Panc1 (cell line): Measurements from ENCODE around the gene KAT2A. TPM values are rescaled to one million over a fixed set of nuclear protein-coding genes. Genes with fewer than 3 reads are reported as not detected.

Source experiments
- ATAC-seq: fragments of 200-7000 bp; cut with Tn5 transposase; 2 replicates; pipeline ENCODE4 v1.9.1; 2020; ENCODE audit warnings: mild to moderate bottlenecking, moderate library complexity
- BruUV-seq: library from RNA; stranded (reverse); fragments of 400-500 nt; replicated peaks from 2 replicates; lab custom pipeline; 2021; lab: Mats Ljungman, UMichigan
- CTCF ChIA-PET: fragments of 300-600 bp; sonication (Branson Sonifier 250); formaldehyde crosslinking; loops from one replicate; lab custom pipeline; 2022; ENCODE audit warnings: antibody characterized with exemption; lab: Charles Lee
- POLR2A ChIA-PET: fragments of 300-600 bp; sonication (Branson Sonifier 250); formaldehyde crosslinking; loops from one replicate; lab custom pipeline; 2022; ENCODE audit warnings: antibody characterized with exemption; lab: Charles Lee
- DNase-seq: peaks from one replicate; pipeline ENCODE4 v3.0.0-alpha.2; 2010; ENCODE audit warnings: low read depth, low spot score
- H3K27ac ChIP-seq: 2 replicates; pipeline ENCODE4 v1.5.1; 2011; ENCODE audit warnings: mild to moderate bottlenecking, low read length, inconsistent platforms
- H3K27me3 ChIP-seq: fragments of 200-500 bp; sonication (Bioruptor generic); 2 replicates; pipeline ENCODE4 v1.6.0; 2014; ENCODE audit warnings: low read length, inconsistent platforms; ENCODE audit not compliant: control insufficient read depth, insufficient read depth
- H3K36me3 ChIP-seq: fragments of 200-500 bp; sonication (Bioruptor generic); 2 replicates; pipeline ENCODE4 v1.5.1; 2014; ENCODE audit warnings: inconsistent platforms, mild to moderate bottlenecking, low read length, moderate library complexity; ENCODE audit not compliant: control insufficient read depth, insufficient read depth
- H3K4me1 ChIP-seq: 2 replicates; pipeline ENCODE4 v1.5.1; 2011; ENCODE audit warnings: inconsistent platforms, mild to moderate bottlenecking, low read length, moderate library complexity; ENCODE audit not compliant: control insufficient read depth, insufficient read depth
- H3K4me3 ChIP-seq, 2 experiments: 2 replicates each; pipeline ENCODE4 v1.5.1; 2011 to 2012; ENCODE audit warnings: low read depth in 2 of 2, low read length in 2 of 2, mild to moderate bottlenecking in 2 of 2, inconsistent platforms in 1 of 2, moderate library complexity in 1 of 2
- H3K9me3 ChIP-seq: fragments of 200-500 bp; sonication (Bioruptor generic); 2 replicates; pipeline ENCODE4 v1.5.1; 2014; ENCODE audit warnings: low read depth, mild to moderate bottlenecking, inconsistent platforms, low read length, moderate library complexity; ENCODE audit not compliant: control insufficient read depth, insufficient read depth
- CTCF ChIP-seq: fragments of 450-650 bp; IDR thresholded peaks from 2 replicates; pipeline ENCODE4 v1.5.1; 2017; ENCODE audit warnings: mild to moderate bottlenecking
- POLR2AphosphoS5 ChIP-seq: IDR thresholded peaks from 2 replicates; pipeline ENCODE4 v1.6.1; 2012; ENCODE audit warnings: mild to moderate bottlenecking, low read depth, low read length, moderate library complexity
- REST ChIP-seq, 2 experiments: IDR thresholded peaks; 2 replicates each; pipeline ENCODE4 v1.6.1; 2011 to 2012; ENCODE audit warnings: low read depth in 2 of 2, control low read depth in 1 of 2, low read length in 1 of 2, mild to moderate bottlenecking in 1 of 2, moderate library complexity in 1 of 2; ENCODE audit not compliant: insufficient read depth in 1 of 2
- SIN3A ChIP-seq: IDR thresholded peaks from 2 replicates; pipeline ENCODE4 v1.6.1; 2012; ENCODE audit warnings: low read depth, mild to moderate bottlenecking, low read length, moderate library complexity, borderline replicate concordance; ENCODE audit not compliant: insufficient read depth
- TCF7L2 ChIP-seq: IDR thresholded peaks from 2 replicates; pipeline ENCODE4 v1.6.1; 2011; ENCODE audit warnings: mild to moderate bottlenecking, low read depth, low read length, inconsistent platforms
- in situ Hi-C: cut with HindIII; loops from 2 replicates; pipeline ENCODE4 v1.10.0; 2016; ENCODE audit warnings: low sequenced_read_pairs, low pct_unique_long_range_greater_than_20kb
- intact Hi-C: fragments of 100-400 bp; cut with micrococcal nuclease; formaldehyde crosslinking; loops from one replicate; pipeline ENCODE4 v1.10.0; 2022; ENCODE audit not compliant: unreplicated experiment
- total RNA-seq: library from RNA; stranded (reverse); gene quantifications from one replicate; pipeline ENCODE4 v1.2.1, GENCODE V29; 2021; ENCODE audit not compliant: unreplicated experiment

The KAT2A gene
- total RNA-seq, 1 experiment from 2014 or later = 67.0 TPM

DNA sequence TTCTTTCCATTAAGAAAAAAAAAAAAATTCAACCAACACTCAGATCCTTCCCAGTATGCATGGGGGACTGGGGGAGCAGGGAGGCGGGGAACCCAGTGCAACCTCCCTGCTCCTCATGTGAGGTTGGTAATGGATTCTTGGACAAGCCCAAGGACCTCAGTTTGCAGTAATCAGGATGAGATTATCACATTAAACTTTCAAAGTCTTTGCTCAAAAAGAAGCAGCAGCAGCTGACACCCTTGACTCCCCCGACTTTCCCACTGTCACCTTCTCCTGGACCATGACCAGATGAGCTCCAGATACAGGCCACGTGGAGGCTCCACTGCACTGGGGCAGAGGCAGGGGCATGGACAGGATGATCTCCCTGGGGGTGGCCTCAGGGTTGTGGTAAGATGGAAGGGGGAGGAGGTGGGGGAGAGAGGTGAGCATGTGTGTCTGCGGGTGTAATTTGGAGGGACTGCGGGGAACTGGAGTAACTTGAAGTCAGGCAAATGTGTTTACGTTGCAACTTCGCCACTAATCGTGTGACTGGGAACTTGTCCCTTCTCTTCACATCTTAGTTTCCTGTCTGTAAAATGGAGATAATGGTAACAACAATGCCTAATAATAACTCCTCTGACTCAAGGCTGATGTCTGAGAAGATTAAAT, 42.6 kb downstream of the KAT2A start:
- Histone ChIP-seq H3K36me3 (no peaks in the 10 kb centered on the region), H3K4me3 (no peak overlapping the region), H3K27me3 (no peaks in the 10 kb centered on the region), H3K4me1 (no peaks in the 10 kb centered on the region), H3K9me3 (no peaks in the 10 kb centered on the region), H3K27ac (no peak overlapping the region)
- ATAC-seq (no peak), DNase-seq (no peak)
- intact Hi-C loops (no loop called here), in situ Hi-C loops (no loop called here)
- no TSS peak for BruUV-seq
- TF ChIP-seq POLR2AphosphoS5 = no peak
- TF ChIP-seq TCF7L2 = no peak
- TF ChIP-seq SIN3A = no peak
- no peak for TF ChIP-seq REST (IDR thresholded peaks at IDR 0.05; ENCODE audit: insufficient read depth in 1 of 2, low read depth in 2 of 2, low read length in 1 of 2)
- TF ChIP-seq CTCF = no peak
- ChIA-PET CTCF (no interaction called here), POLR2A (no interaction called here)

DNA sequence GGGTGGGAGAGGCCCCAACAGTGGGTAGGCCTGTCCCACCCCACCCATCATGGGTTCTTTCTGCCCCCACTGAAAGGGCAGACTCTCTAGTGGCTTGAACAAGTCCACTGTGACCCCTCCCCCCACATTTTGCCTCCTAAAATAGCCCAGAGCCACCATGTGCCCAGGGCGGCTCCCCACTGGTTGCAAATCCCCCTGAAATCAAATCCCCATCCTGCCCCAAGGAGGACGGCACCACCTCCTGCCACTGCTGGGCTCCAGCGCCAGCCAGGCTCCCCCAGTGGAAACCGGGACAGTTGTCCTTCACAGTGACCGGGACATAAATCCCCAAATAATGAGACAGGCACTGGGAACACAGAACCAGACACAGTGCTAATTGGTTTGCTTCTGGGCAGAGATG, 43.4 kb downstream of the KAT2A start:
- Histone ChIP-seq H3K27me3 (no peaks in the 10 kb centered on the region), H3K4me3 (no peak overlapping the region), H3K36me3 (no peaks in the 10 kb centered on the region), H3K9me3 (no peaks in the 10 kb centered on the region), H3K4me1 (no peaks in the 10 kb centered on the region), H3K27ac (no peak overlapping the region)
- no peak for DNase-seq
- TF ChIP-seq TCF7L2 (no peak), POLR2AphosphoS5 (no peak), CTCF (no peak), REST (IDR thresholded peaks at IDR 0.05; ENCODE audit: insufficient read depth in 1 of 2, low read depth in 2 of 2, low read length in 1 of 2) (no peak), SIN3A (no peak)
- in situ Hi-C loops (no loop called here), intact Hi-C loops (no loop called here)
- no peak for ATAC-seq
- ChIA-PET CTCF (no interaction called here), POLR2A (no interaction called here)
- BruUV-seq = no TSS peak
